ENCODE data around the gene CANX. TPM values are rescaled to one million over a fixed set of nuclear protein-coding genes. Genes with fewer than 3 reads are reported as not detected.

The CANX gene
- total RNA-seq, 1 experiment from 2014 or later, result 538 TPM

GRCh38 chr5:179762079-179762780, 63.5 kb downstream of the CANX start:
- H3K18ac ChIP-seq (ENCODE audit: insufficient read length, low read depth, low read length), result no peak overlapping the region
- no peaks in the 10 kb centered on the region for H3K27me3 ChIP-seq (ENCODE audit: insufficient read depth, low read length)
- H3K56ac ChIP-seq (ENCODE audit: insufficient read length, low read depth, low read length), result no peak overlapping the region
- no peak overlapping the region for H2AK5ac ChIP-seq (ENCODE audit: insufficient read length, low read length)
- H3K27ac ChIP-seq (ENCODE audit: insufficient read length, low read depth, low read length), result no peak overlapping the region
- Mint-ChIP-seq H3K4me3 (no peak overlapping the region), H3K36me3 (ENCODE audit: insufficient read depth in 1 of 3, low read depth in 3 of 3) (peaks cover 13 to 31% (median 28%) of the 10 kb centered on the region in 3 experiments), H3K27me3 (ENCODE audit: low read depth) (no peaks in the 10 kb centered on the region; the same call in 1 of the 2 replicates), H3K9me3 (no peaks in the 10 kb centered on the region), H3K4me1 (peaks cover 38 to 49% of the 10 kb centered on the region in 2 experiments), H3K27ac (peak overlapping the region; percentile 23 to 74 (median 70); a peak in 5 of 7 replicates)
- H2BK120ac ChIP-seq (ENCODE audit: low read depth, low read length, poor library complexity, severe bottlenecking), result no peak overlapping the region
- WGBS (ENCODE audit: extremely low coverage, insufficient read length, low lambda C conversion rate), result no CpG with 5 or more reads among the region's 10 CpGs
- no peaks in the 10 kb centered on the region for H3K23me2 ChIP-seq (ENCODE audit: insufficient read length, low read depth, low read length, poor library complexity, severe bottlenecking)
- H2BK5ac ChIP-seq (ENCODE audit: insufficient read length, low read length), result no peak overlapping the region
- no peak overlapping the region for H2AFZ ChIP-seq (ENCODE audit: low read length)
- H2BK20ac ChIP-seq (ENCODE audit: low read depth, low read length, poor library complexity, severe bottlenecking), result no peak overlapping the region
- H3K79me2 ChIP-seq (ENCODE audit: insufficient read depth, low read length), result peaks cover 9% of the 10 kb centered on the region; the same call in 1 of the 2 replicates
- no peak overlapping the region for H3K23ac ChIP-seq (ENCODE audit: insufficient read length, low read depth, low read length)
- no peak overlapping the region for H3K4me2 ChIP-seq (ENCODE audit: insufficient read depth, insufficient read length, low read length)
- peaks cover 11% of the 10 kb centered on the region for H3K79me1 ChIP-seq (ENCODE audit: insufficient read depth, low read depth, low read length, poor library complexity, severe bottlenecking)
- no peak overlapping the region for H4K91ac ChIP-seq (ENCODE audit: insufficient read length, low read depth, low read length)
- TF ChIP-seq, protein P1, sequence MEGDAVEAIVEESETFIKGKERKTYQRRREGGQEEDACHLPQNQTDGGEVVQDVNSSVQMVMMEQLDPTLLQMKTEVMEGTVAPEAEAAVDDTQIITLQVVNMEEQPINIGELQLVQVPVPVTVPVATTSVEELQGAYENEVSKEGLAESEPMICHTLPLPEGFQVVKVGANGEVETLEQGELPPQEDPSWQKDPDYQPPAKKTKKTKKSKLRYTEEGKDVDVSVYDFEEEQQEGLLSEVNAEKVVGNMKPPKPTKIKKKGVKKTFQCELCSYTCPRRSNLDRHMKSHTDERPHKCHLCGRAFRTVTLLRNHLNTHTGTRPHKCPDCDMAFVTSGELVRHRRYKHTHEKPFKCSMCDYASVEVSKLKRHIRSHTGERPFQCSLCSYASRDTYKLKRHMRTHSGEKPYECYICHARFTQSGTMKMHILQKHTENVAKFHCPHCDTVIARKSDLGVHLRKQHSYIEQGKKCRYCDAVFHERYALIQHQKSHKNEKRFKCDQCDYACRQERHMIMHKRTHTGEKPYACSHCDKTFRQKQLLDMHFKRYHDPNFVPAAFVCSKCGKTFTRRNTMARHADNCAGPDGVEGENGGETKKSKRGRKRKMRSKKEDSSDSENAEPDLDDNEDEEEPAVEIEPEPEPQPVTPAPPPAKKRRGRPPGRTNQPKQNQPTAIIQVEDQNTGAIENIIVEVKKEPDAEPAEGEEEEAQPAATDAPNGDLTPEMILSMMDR (conservative IDR thresholded peaks at IDR 0.05), result no peak
- H3K4me1 ChIP-seq (ENCODE audit: insufficient read depth, low read length), result no peaks in the 10 kb centered on the region
- H3K9ac ChIP-seq (ENCODE audit: extremely low read depth, insufficient read length, low read length), result no peak overlapping the region
- no peak overlapping the region for H2BK15ac ChIP-seq (ENCODE audit: low read depth, low read length)
- no peak overlapping the region for H4K8ac ChIP-seq (replicated peaks; ENCODE audit: insufficient read length, low read depth, low read length)
- no peaks in the 10 kb centered on the region for H3K9me3 ChIP-seq (ENCODE audit: control insufficient read depth, low read depth, low read length)
- no peak overlapping the region for H3K14ac ChIP-seq (ENCODE audit: insufficient read depth, low read length)
- H4K20me1 ChIP-seq (ENCODE audit: control insufficient read depth, insufficient read depth, insufficient read length), result no peaks in the 10 kb centered on the region
- H2BK12ac ChIP-seq (ENCODE audit: insufficient read length, low read depth, low read length), result no peak overlapping the region
- no peak overlapping the region for H3T11ph ChIP-seq (ENCODE audit: low read length)
- DNase-seq, result no peak
- no peak overlapping the region for H4K5ac ChIP-seq (ENCODE audit: insufficient read length, low read depth, low read length)
- no peak overlapping the region for H3K4ac ChIP-seq (ENCODE audit: low read depth, low read length)
